IMR-90 (cell line): ENCODE measurements around the gene PNPLA1. TPM values are rescaled to one million over a fixed set of nuclear protein-coding genes. Genes with fewer than 3 reads are reported as not detected.

ENCODE experiments used
- ATAC-seq: fragments of 200-7000 bp; cut with Tn5 transposase; 2 replicates; pipeline ENCODE4 v1.9.1; 2020; ENCODE audit warnings: low read depth, mild to moderate bottlenecking, moderate library complexity
- BruUV-seq: library from RNA; stranded (reverse); fragments of 400-500 nt; replicated peaks from 2 replicates; lab custom pipeline; 2021; lab: Mats Ljungman, UMichigan
- CTCF ChIA-PET: fragments of 300-600 bp; formaldehyde crosslinking; extraction: SDS; loops from one replicate; lab custom pipeline; 2021; ENCODE audit warnings: antibody characterized with exemption; lab: Yijun Ruan, JAX
- POLR2A ChIA-PET: fragments of 300-600 bp; sonication (Branson Sonifier 250); formaldehyde crosslinking; loops from one replicate; lab custom pipeline; 2022; ENCODE audit warnings: antibody characterized with exemption; ENCODE audit not compliant: unreplicated experiment; lab: Charles Lee
- DNase-seq: peaks from one replicate; pipeline ENCODE4 v3.0.0; 2013
- H2AFZ ChIP-seq: replicated peaks from 2 replicates; pipeline ENCODE3; 2013; ENCODE audit warnings: low read length, mild to moderate bottlenecking; ENCODE audit not compliant: poor library complexity
- H2AK5ac ChIP-seq: 2 replicates; pipeline ENCODE4 v1.6.1; 2013; ENCODE audit warnings: low read depth, low read length, inconsistent platforms
- H2AK9ac ChIP-seq: replicated peaks from 2 replicates; pipeline ENCODE3; 2013; ENCODE audit warnings: mild to moderate bottlenecking, low read depth, low read length, moderate library complexity; ENCODE audit not compliant: poor library complexity
- H2BK120ac ChIP-seq: 2 replicates; pipeline ENCODE4 v1.6.1; 2013; ENCODE audit warnings: low read depth, low read length, inconsistent platforms
- H2BK15ac ChIP-seq: 3 replicates; pipeline ENCODE4 v1.6.1; 2013; ENCODE audit warnings: low read depth, low read length, inconsistent platforms
- H2BK20ac ChIP-seq: 2 replicates; pipeline ENCODE4 v1.6.1; 2013; ENCODE audit warnings: low read depth, mild to moderate bottlenecking, inconsistent platforms, low read length, moderate library complexity
- H2BK5ac ChIP-seq: 2 replicates; pipeline ENCODE4 v1.6.1; 2013; ENCODE audit warnings: mild to moderate bottlenecking, low read depth, low read length, inconsistent platforms; ENCODE audit not compliant: poor library complexity, severe bottlenecking
- H3K14ac ChIP-seq: replicated peaks from 2 replicates; pipeline ENCODE4 v1.6.1; 2013; ENCODE audit warnings: low read depth, low read length, inconsistent platforms
- H3K18ac ChIP-seq: 2 replicates; pipeline ENCODE4 v1.6.1; 2013; ENCODE audit warnings: low read depth, low read length, control low read depth
- H3K23ac ChIP-seq: 2 replicates; pipeline ENCODE4 v1.6.1; 2013; ENCODE audit warnings: low read depth, low read length, inconsistent platforms
- H3K27ac ChIP-seq: 2 replicates; pipeline ENCODE4 v1.5.1; 2013; ENCODE audit warnings: mild to moderate bottlenecking, control low read depth, low read length; ENCODE audit not compliant: insufficient read depth
- H3K27me3 ChIP-seq: 2 replicates; pipeline ENCODE4 v1.6.1; 2013; ENCODE audit warnings: low read length; ENCODE audit not compliant: control insufficient read depth, insufficient read depth
- H3K36me3 ChIP-seq: 2 replicates; pipeline ENCODE4 v1.6.1; 2013; ENCODE audit warnings: low read length, mixed read lengths; ENCODE audit not compliant: control insufficient read depth, insufficient read depth
- H3K4ac ChIP-seq: 2 replicates; pipeline ENCODE4 v1.6.1; 2013; ENCODE audit warnings: low read depth, low read length, inconsistent platforms
- H3K4me1 ChIP-seq: 2 replicates; pipeline ENCODE4 v1.6.1; 2013; ENCODE audit warnings: low read length, mixed read lengths; ENCODE audit not compliant: control insufficient read depth, insufficient read depth
- H3K4me2 ChIP-seq: 2 replicates; pipeline ENCODE4 v1.6.1; 2013; ENCODE audit warnings: low read depth, mild to moderate bottlenecking, control low read depth, low read length, moderate library complexity
- H3K4me3 ChIP-seq: 2 replicates; pipeline ENCODE4 v1.5.1; 2013; ENCODE audit warnings: low read depth, mild to moderate bottlenecking, control low read depth, low read length, moderate library complexity; ENCODE audit not compliant: insufficient read depth
- H3K56ac ChIP-seq: 2 replicates; pipeline ENCODE4 v1.6.1; 2013; ENCODE audit warnings: low read length, inconsistent platforms; ENCODE audit not compliant: insufficient read depth; ENCODE audit errors: extremely low read depth
- H3K79me1 ChIP-seq, 2 experiments: 2 replicates each; pipeline ENCODE4 v1.6.1; 2013; ENCODE audit warnings: low read length in 2 of 2, inconsistent platforms in 1 of 2, low read depth in 1 of 2
- H3K9ac ChIP-seq: 2 replicates; pipeline ENCODE4 v1.6.1; 2013; ENCODE audit warnings: low read depth, low read length, control low read depth
- H3K9me1 ChIP-seq: 2 replicates; pipeline ENCODE4 v1.6.1; 2013; ENCODE audit warnings: low read length, inconsistent platforms; ENCODE audit not compliant: insufficient read depth
- H3K9me3 ChIP-seq: 2 replicates; pipeline ENCODE4 v1.6.1; 2013; ENCODE audit warnings: low read length; ENCODE audit not compliant: control insufficient read depth, insufficient read depth
- H4K20me1 ChIP-seq: 2 replicates; pipeline ENCODE4 v1.6.1; 2013; ENCODE audit warnings: low read length, inconsistent platforms; ENCODE audit not compliant: insufficient read depth
- H4K5ac ChIP-seq: 2 replicates; pipeline ENCODE4 v1.6.1; 2013; ENCODE audit warnings: mild to moderate bottlenecking, low read depth, low read length, control low read depth
- H4K8ac ChIP-seq, 2 experiments: 2 replicates each; pipeline ENCODE4 v1.6.1; 2013; ENCODE audit warnings: low read depth in 2 of 2, low read length in 2 of 2, control low read depth in 1 of 2, inconsistent platforms in 1 of 2
- H4K91ac ChIP-seq: 2 replicates; pipeline ENCODE4 v1.6.1; 2013; ENCODE audit warnings: low read depth, low read length, inconsistent platforms; ENCODE audit not compliant: insufficient read depth
- BHLHE40 ChIP-seq: fragments of 150-350 bp; IDR thresholded peaks from 2 replicates; pipeline ENCODE4 v1.6.1; 2016; ENCODE audit warnings: mild to moderate bottlenecking, low read depth, low read length
- CEBPB ChIP-seq: IDR thresholded peaks from 2 replicates; pipeline ENCODE4 v1.6.1; 2012; ENCODE audit warnings: low read depth, low read length, improper control_type of control experiment
- CHD1 ChIP-seq: IDR thresholded peaks from 2 replicates; pipeline ENCODE4 v1.6.1; 2012; ENCODE audit warnings: low read depth, low read length, improper control_type of control experiment
- CTCF ChIP-seq: conservative IDR thresholded peaks from 2 replicates; pipeline ENCODE4 v1.5.1; 2012; ENCODE audit warnings: mild to moderate bottlenecking, low read depth, low read length, improper control_type of control experiment
- MAFK ChIP-seq: IDR thresholded peaks from 2 replicates; pipeline ENCODE4 v1.6.1; 2012; ENCODE audit warnings: low read depth, low read length, improper control_type of control experiment
- MAZ ChIP-seq: IDR thresholded peaks from 2 replicates; pipeline ENCODE4 v1.6.1; 2012; ENCODE audit warnings: low read depth, mild to moderate bottlenecking, low read length, improper control_type of control experiment, moderate library complexity, borderline replicate concordance
- NFE2L2 ChIP-seq: fragments of 150-350 bp; IDR thresholded peaks from 2 replicates; pipeline ENCODE4 v1.6.1; 2016; ENCODE audit warnings: low read depth, mild to moderate bottlenecking, low read length
- POLR2A ChIP-seq: IDR thresholded peaks from 2 replicates; pipeline ENCODE4 v1.6.1; 2012; ENCODE audit warnings: mild to moderate bottlenecking, low read depth, low read length
- RAD21 ChIP-seq: IDR thresholded peaks from 2 replicates; pipeline ENCODE4 v1.6.1; 2012; ENCODE audit warnings: low read length, improper control_type of control experiment
- RCOR1 ChIP-seq: IDR thresholded peaks from 2 replicates; pipeline ENCODE4 v1.6.1; 2012; ENCODE audit warnings: mild to moderate bottlenecking, low read length, improper control_type of control experiment; ENCODE audit not compliant: insufficient replicate concordance
- RFX5 ChIP-seq: IDR thresholded peaks from 2 replicates; pipeline ENCODE4 v1.8.0; 2012; ENCODE audit warnings: low read depth, mild to moderate bottlenecking, low read length, moderate library complexity
- SMC3 ChIP-seq: fragments of 150-350 bp; IDR thresholded peaks from 2 replicates; pipeline ENCODE4 v1.6.1; 2016; ENCODE audit warnings: low read depth, mild to moderate bottlenecking, antibody characterized with exemption, low read length, moderate library complexity
- WGBS, 2 experiments: methylation state at CpG; one replicate each; pipeline versions ENCODE4 v1.1.5 to v1.1.7; 2013; ENCODE audit warnings: missing lambda C conversion rate in 2 of 2; ENCODE audit not compliant: insufficient read length in 1 of 2; ENCODE audit errors: extremely low coverage in 2 of 2; 5-methylcytosine and 5-hydroxymethylcytosine counted together
- dilution Hi-C: fragments of 300-500 bp; cut with HindIII; formaldehyde crosslinking; loops from one replicate; pipeline ENCODE4 v1.14.3; 2018; ENCODE audit warnings: low sequenced_read_pairs; ENCODE audit not compliant: unreplicated experiment
- in situ Hi-C: fragments of 300-500 bp; cut with MboI; formaldehyde crosslinking; loops from 3 replicates; pipeline ENCODE4 v1.14.3; 2019; ENCODE audit warnings: low sequenced_read_pairs, inconsistent platforms, mixed read lengths
- intact Hi-C: fragments of 100-400 bp; cut with micrococcal nuclease; formaldehyde crosslinking; loops from 2 replicates; pipeline ENCODE4 v1.10.0; 2022
- polyA plus RNA-seq, 3 experiments: library from polyadenylated mRNA; depleted of rRNA; stranded (reverse); fragments of >200 nt; gene quantifications; 2 replicates each; pipeline ENCODE4 v1.2.3, GENCODE V29; 2012; ENCODE audit warnings: low replicate concordance in 1 of 3
- total RNA-seq: library from RNA; depleted of rRNA; stranded (reverse); fragments of >200 nt; gene quantifications from 2 replicates; pipeline ENCODE4 v1.2.3, GENCODE V29; 2012
- TF ChIP-seq, protein P1 (sequence below): fragments of 150-350 bp; IDR thresholded peaks from 2 replicates; pipeline ENCODE4 v1.6.1; 2016; ENCODE audit warnings: low read depth, mild to moderate bottlenecking, low read length, moderate library complexity, borderline replicate concordance
- TF ChIP-seq, protein P2 (sequence below): fragments of 150-350 bp; IDR thresholded peaks from 2 replicates; pipeline ENCODE4 v1.6.1; 2017; ENCODE audit warnings: mild to moderate bottlenecking, antibody characterized with exemption, low read length, low read depth

PNPLA1 gene
- total and polyA plus RNA-seq, 2 of the 4 experiments (the other 2 are of a cell fraction): not detected

GRCh38 chr6:36289281-36289878 is 19.5 kb downstream of the PNPLA1 start:
- Histone ChIP-seq H3K18ac (no peak overlapping the region), H3K27me3 (peaks cover 60% of the 10 kb centered on the region), H3K79me1 (no peaks in the 10 kb centered on the region), H3K56ac (no peak overlapping the region), H3K4me1 (no peaks in the 10 kb centered on the region), H3K4ac (no peak overlapping the region), H4K91ac (no peak overlapping the region), H3K23ac (no peak overlapping the region), H3K14ac (no peak overlapping the region), H2AK5ac (no peak overlapping the region), H2BK15ac (no peak overlapping the region), H3K27ac (no peak overlapping the region), H4K8ac (no peak overlapping the region), H2BK5ac (no peak overlapping the region), H2BK120ac (no peak overlapping the region), H2BK20ac (no peak overlapping the region), H3K4me2 (no peak overlapping the region), H3K9me3 (no peaks in the 10 kb centered on the region), H3K9me1 (no peaks in the 10 kb centered on the region), H3K9ac (no peak overlapping the region), H2AK9ac (no peak overlapping the region), H4K5ac (no peak overlapping the region), H3K4me3 (no peak overlapping the region), H2AFZ (no peak overlapping the region), H4K20me1 (no peaks in the 10 kb centered on the region; the same call in 1 of the 2 replicates), H3K36me3 (no peaks in the 10 kb centered on the region)
- dilution Hi-C loops: no loop called here
- in situ Hi-C loops: no loop called here
- TF ChIP-seq CHD1 (no peak), NFE2L2 (no peak), MAZ (no peak), SMC3 (no peak), MAFK (no peak), CEBPB (no peak), CTCF (no peak), RCOR1 (no peak), RFX5 (no peak), RAD21 (no peak), POLR2A (no peak), BHLHE40 (no peak)
- TF ChIP-seq, protein P1, sequence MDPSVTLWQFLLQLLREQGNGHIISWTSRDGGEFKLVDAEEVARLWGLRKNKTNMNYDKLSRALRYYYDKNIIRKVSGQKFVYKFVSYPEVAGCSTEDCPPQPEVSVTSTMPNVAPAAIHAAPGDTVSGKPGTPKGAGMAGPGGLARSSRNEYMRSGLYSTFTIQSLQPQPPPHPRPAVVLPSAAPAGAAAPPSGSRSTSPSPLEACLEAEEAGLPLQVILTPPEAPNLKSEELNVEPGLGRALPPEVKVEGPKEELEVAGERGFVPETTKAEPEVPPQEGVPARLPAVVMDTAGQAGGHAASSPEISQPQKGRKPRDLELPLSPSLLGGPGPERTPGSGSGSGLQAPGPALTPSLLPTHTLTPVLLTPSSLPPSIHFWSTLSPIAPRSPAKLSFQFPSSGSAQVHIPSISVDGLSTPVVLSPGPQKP: no peak
- TF ChIP-seq, protein P2, sequence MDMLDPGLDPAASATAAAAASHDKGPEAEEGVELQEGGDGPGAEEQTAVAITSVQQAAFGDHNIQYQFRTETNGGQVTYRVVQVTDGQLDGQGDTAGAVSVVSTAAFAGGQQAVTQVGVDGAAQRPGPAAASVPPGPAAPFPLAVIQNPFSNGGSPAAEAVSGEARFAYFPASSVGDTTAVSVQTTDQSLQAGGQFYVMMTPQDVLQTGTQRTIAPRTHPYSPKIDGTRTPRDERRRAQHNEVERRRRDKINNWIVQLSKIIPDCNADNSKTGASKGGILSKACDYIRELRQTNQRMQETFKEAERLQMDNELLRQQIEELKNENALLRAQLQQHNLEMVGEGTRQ: no peak
- intact Hi-C loops: no loop called here
- BruUV-seq: no TSS peak
- CTCF ChIA-PET: interaction anchor here (0.6 to 1.4 kb wide), 2 partner anchors 11 to 13 kb away, joined by 3 to 6 read pairs; no protein-coding TSS in a partner anchor
- WGBS, 2 experiments: 20% methylated on average over 1 of the region's 7 CpGs; no CpG with 5 or more reads in 1 of the 2 experiments
- POLR2A ChIA-PET: no interaction called here
- no peak for DNase-seq
- ATAC-seq: no peak
